ENCODE data around the gene LILRB2.
"Not testable (repeated sequence)": the region's sequence is repeated elsewhere in the genome, so short reads cannot be mapped to it uniquely, and the experiment has no call there.

Gene LILRB2

DNA sequence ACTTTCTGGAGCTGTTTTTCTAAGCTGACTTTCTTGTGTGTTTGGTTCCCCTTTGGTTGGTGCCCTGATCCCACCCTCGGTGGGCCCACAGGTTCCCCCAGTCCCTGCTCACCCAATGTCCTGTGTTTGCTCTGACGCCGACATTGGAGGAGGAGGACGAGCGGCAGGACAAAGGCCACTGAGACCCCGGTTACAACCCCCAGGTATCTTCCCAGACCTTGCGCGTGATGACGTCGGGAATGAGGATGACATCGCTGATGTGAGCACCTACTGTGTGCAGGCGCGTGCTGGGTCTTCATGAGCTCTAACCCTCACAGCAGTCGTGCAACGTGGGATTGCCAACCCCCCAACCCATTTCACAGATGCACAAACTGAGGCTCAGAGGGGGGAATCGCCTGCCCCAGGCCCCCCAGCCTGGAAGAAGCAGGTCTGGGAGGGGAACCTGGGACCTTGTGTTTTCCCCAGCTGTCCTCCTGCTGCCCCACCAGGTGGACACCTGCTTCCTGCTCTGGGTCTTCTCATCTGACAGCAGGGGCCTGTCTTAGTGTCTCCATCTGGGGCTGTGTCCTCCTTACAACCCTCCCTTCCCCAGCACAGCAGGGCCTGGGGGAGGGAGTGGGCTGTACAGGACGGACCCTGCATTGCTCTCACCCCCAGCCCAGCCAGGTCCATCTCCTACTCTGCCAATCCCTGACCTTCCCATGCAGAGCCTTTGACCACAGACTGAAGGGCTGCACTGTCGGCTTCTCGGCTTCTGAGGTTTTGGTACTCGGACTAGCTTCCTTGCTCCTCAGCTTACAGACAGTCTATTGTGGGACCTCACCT is 33.6 kb downstream of the LILRB2 start:
- H3K27ac ChIP-seq (ENCODE audit: low read depth, low read length), result peak overlapping the region; percentile 23
- H3K9ac ChIP-seq (ENCODE audit: low read length in 5 of 5), result no peak overlapping the region
- H3K4me1 ChIP-seq (ENCODE audit: control insufficient read depth in 5 of 5, insufficient read depth in 5 of 5, low read length in 5 of 5), result peaks cover 0 to 20% (median 8%) of the 10 kb centered on the region in 5 donors
- no peaks in the 10 kb centered on the region for H3K36me3 ChIP-seq (ENCODE audit: control insufficient read depth in 5 of 5, insufficient read depth in 5 of 5, low read length in 5 of 5)
- peak overlapping the region in 1 of 5 donors; percentile 11 for H3K4me3 ChIP-seq (ENCODE audit: low read depth in 1 of 5, low read length in 5 of 5)
- H3K27me3 ChIP-seq (ENCODE audit: control insufficient read depth in 5 of 5, insufficient read depth in 4 of 5, low read length in 5 of 5), result peaks cover 0 to 13% (median 3%) of the 10 kb centered on the region in 5 donors
- no peaks in the 10 kb centered on the region for H3K9me3 ChIP-seq (ENCODE audit: control insufficient read depth in 5 of 5, low read length in 5 of 5)

DNA sequence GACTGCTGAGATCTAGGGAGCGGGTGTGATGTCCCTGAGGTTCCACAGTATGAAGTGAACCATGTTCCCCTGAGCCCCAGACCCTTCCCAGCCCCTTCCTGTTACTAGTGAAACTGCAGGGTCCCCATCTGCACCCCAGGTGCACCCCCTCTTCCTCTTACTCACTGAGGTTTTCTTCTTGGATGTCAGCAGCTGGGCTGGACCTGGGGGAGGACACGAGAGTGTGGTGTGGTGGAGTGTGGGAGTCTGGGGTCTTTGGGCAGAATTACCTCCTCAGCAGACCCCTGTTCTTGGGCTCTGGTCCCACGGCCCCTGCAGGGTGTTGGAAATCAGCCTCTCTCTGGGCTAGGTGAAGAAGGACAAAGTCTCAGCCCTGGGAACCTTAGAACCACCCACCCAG is 35.0 kb downstream of the LILRB2 start:
- H3K27me3 ChIP-seq (ENCODE audit: control insufficient read depth in 5 of 5, insufficient read depth in 4 of 5, low read length in 5 of 5), result peaks cover 0 to 9% (median 0%) of the 10 kb centered on the region in 5 donors

DNA sequence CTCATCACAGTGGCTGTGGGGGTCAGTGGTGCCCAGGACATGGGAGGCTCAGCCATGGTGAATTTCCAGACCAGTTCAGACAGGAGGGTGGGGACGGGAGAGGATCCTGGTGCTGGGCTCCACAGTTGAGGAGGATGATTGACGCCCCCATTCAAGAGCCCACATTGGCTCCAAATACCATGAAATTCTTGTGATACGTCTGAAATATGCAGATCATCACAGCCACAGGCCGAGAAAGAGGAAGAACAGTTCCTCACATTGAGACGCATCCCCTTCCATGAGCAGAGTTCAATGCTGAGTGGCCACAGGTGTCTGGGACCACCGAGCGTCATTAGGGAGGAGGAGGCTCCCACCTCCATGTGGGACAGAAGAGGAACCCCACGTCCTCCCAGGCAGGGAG is 37.1 kb downstream of the LILRB2 start:
- H3K27ac ChIP-seq (ENCODE audit: low read depth, low read length); H3K4me3 ChIP-seq (ENCODE audit: low read depth in 1 of 5, low read length in 5 of 5); H3K9me3 ChIP-seq (ENCODE audit: control insufficient read depth in 5 of 5, low read length in 5 of 5); H3K9ac ChIP-seq (ENCODE audit: low read length in 5 of 5); H3K36me3 ChIP-seq (ENCODE audit: control insufficient read depth in 5 of 5, insufficient read depth in 5 of 5, low read length in 5 of 5): not testable (repeated sequence)
- Histone ChIP-seq H3K4me1 (ENCODE audit: control insufficient read depth in 5 of 5, insufficient read depth in 5 of 5, low read length in 5 of 5) (peaks cover 0 to 20% (median 8%) of the 10 kb centered on the region in 5 donors), H3K27me3 (ENCODE audit: control insufficient read depth in 5 of 5, insufficient read depth in 4 of 5, low read length in 5 of 5) (peaks cover 0 to 15% (median 5%) of the 10 kb centered on the region in 5 donors)

More for the DNA sequence above, 35.0 kb downstream of the LILRB2 start:
- Histone ChIP-seq H3K9me3 (ENCODE audit: control insufficient read depth in 5 of 5, low read length in 5 of 5) (no peaks in the 10 kb centered on the region), H3K9ac (ENCODE audit: low read length in 5 of 5) (no peak overlapping the region), H3K4me1 (ENCODE audit: control insufficient read depth in 5 of 5, insufficient read depth in 5 of 5, low read length in 5 of 5) (peaks cover 0 to 20% (median 8%) of the 10 kb centered on the region in 5 donors), H3K4me3 (ENCODE audit: low read depth in 1 of 5, low read length in 5 of 5) (no peak overlapping the region), H3K27ac (ENCODE audit: low read depth, low read length) (no peak overlapping the region), H3K36me3 (ENCODE audit: control insufficient read depth in 5 of 5, insufficient read depth in 5 of 5, low read length in 5 of 5) (no peaks in the 10 kb centered on the region)

DNA sequence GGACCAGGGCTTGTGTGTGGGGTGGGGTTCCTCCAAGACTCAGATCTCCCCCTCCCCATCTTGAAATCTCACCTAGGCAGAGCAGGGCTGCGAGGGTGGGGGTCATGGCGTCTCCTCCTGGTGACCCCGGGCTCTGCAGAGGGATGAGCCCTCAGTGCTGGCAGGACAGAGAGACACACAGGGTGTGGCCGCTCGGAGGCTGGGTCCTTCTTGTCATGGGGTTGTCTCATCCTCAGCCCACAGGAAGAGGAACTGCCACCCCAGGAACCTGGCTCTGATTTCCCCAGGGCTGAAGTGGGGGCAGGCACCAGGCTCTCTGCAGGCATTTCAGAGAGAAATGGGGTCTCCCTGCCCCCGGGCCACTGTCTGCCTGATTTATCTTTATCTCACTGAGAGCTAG is 38.3 kb downstream of the LILRB2 start, which contains the start of gene LILRA6:
Gene LILRA6 (minus strand): TSS at position 145 of the 400 bp plus-strand sequence.
- H3K27me3 ChIP-seq (ENCODE audit: control insufficient read depth in 5 of 5, insufficient read depth in 4 of 5, low read length in 5 of 5), result peaks cover 0 to 12% (median 4%) of the 10 kb centered on the region in 5 donors
- H3K27ac ChIP-seq (ENCODE audit: low read depth, low read length); H3K9me3 ChIP-seq (ENCODE audit: control insufficient read depth in 5 of 5, low read length in 5 of 5); H3K4me1 ChIP-seq (ENCODE audit: control insufficient read depth in 5 of 5, insufficient read depth in 5 of 5, low read length in 5 of 5); H3K4me3 ChIP-seq (ENCODE audit: low read depth in 1 of 5, low read length in 5 of 5); H3K36me3 ChIP-seq (ENCODE audit: control insufficient read depth in 5 of 5, insufficient read depth in 5 of 5, low read length in 5 of 5); H3K9ac ChIP-seq (ENCODE audit: low read length in 5 of 5): not testable (repeated sequence)

DNA sequence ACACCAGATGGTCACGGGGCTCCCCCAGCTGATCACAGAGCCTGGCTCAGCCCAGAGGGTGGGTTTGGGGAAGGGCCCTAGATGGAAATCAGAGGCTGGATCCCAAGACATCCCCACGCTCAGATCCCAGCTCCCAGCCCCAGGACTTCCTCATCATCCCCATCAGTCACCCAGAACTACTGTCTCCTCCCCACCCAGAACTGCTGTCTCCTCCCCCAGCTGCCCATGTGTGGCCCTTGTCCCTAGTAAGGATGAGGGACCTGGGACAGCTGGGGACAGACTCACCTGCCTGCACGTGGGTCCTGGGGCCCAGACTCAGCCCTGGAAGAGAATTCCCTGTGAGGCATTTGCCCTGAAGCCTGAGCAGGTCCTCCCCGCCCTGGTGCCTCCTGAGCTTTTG is 38.7 kb downstream of the LILRB2 start:
- not testable (repeated sequence) for H3K27ac ChIP-seq (ENCODE audit: low read depth, low read length); H3K4me1 ChIP-seq (ENCODE audit: control insufficient read depth in 5 of 5, insufficient read depth in 5 of 5, low read length in 5 of 5); H3K36me3 ChIP-seq (ENCODE audit: control insufficient read depth in 5 of 5, insufficient read depth in 5 of 5, low read length in 5 of 5); H3K4me3 ChIP-seq (ENCODE audit: low read depth in 1 of 5, low read length in 5 of 5); H3K27me3 ChIP-seq (ENCODE audit: control insufficient read depth in 5 of 5, insufficient read depth in 4 of 5, low read length in 5 of 5); H3K9me3 ChIP-seq (ENCODE audit: control insufficient read depth in 5 of 5, low read length in 5 of 5); H3K9ac ChIP-seq (ENCODE audit: low read length in 5 of 5)

DNA sequence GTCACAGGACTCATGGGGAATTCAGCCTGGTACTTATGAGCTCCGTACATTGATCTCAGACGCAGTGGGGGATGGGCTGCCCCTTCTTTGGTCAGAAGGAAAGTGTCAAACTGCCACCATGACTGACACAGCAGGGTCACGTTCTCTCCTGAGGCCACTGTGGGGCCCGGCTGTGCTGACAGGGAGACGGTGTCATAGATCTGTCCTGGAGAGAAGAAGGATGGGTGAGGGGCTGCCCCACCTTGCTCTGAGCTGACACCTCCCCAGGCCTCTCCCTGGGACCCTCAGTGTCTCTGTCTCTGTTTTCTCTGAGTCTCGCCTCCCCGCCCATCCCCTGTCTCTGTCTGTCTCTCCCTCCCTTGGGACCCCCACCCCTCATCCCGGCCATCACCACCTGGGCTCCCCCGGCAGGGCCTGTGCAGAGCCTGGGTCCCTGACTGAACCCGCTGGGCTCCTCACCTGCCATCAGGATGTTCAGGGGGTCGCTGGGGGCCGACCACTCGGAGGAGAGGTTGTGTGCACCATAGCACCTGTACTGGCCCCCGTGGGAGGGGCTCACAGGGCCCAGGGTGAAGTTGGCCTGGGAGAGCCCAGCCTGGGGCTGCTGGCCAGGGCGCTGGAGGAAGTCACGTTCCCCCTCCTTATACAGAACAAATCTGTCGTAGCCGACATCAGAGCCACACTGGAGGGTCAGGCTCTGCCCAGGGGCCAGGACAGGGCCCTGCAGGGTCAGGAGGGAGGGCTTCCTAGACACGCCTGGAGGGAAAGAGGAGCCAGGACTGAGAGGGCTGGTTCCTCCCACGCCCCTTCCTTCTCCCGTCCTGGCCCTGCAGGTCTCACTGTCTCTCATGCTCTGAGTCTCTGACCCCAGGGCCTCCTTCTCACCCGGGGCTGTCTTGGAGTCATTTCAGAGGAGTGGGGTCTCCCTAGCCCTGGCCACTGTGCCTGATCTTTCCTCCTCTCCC is 40.3 kb downstream of the LILRB2 start:
- H3K9ac ChIP-seq (ENCODE audit: low read length in 5 of 5); H3K27me3 ChIP-seq (ENCODE audit: control insufficient read depth in 5 of 5, insufficient read depth in 4 of 5, low read length in 5 of 5); H3K9me3 ChIP-seq (ENCODE audit: control insufficient read depth in 5 of 5, low read length in 5 of 5); H3K36me3 ChIP-seq (ENCODE audit: control insufficient read depth in 5 of 5, insufficient read depth in 5 of 5, low read length in 5 of 5); H3K27ac ChIP-seq (ENCODE audit: low read depth, low read length); H3K4me1 ChIP-seq (ENCODE audit: control insufficient read depth in 5 of 5, insufficient read depth in 5 of 5, low read length in 5 of 5); H3K4me3 ChIP-seq (ENCODE audit: low read depth in 1 of 5, low read length in 5 of 5): not testable (repeated sequence)

DNA sequence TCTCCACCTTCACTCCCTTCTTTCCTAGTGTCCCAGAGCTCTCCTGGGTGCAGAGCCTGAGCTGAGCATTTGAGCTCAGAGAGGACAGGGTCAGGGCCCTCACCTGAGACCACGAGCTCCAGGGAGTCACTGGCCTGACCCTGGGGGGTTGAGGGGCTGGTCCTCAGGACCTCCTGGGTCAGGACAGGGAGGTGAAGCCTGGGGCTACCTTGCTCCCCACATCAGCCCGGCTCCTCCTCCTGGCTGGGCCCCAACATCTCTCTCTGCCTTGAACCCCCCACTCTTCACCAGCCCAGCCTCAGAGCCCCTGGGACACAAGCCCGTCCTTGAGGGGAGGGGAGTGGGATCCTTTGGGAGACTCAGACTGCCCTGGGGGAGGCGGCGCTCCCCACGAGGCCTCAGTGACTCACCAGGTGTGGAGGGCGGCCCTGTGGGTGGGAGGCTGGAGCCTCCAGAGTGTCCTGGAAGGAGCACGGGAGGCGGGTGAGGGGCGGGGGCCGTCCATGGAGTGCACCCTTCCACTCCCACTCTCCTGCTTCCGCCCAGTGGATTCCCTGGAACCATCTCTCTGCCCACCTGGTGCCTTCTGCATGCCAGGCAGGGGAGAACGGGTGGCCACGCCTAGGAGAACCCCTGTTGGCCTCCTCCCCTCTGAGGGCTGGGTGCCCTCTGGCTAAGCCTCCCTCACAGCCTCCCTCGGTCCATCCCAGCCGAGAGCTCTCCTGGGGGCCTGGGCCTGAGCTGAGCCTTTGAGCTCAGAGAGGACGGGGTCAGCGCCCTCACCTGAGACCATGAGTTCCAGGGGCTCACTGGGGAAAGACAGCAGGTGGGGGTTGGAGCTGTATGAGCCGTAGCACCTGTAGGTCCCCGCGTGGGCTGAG is 41.2 kb downstream of the LILRB2 start:
- not testable (repeated sequence) for H3K9ac ChIP-seq (ENCODE audit: low read length in 5 of 5); H3K36me3 ChIP-seq (ENCODE audit: control insufficient read depth in 5 of 5, insufficient read depth in 5 of 5, low read length in 5 of 5); H3K4me1 ChIP-seq (ENCODE audit: control insufficient read depth in 5 of 5, insufficient read depth in 5 of 5, low read length in 5 of 5); H3K27ac ChIP-seq (ENCODE audit: low read depth, low read length); H3K4me3 ChIP-seq (ENCODE audit: low read depth in 1 of 5, low read length in 5 of 5); H3K27me3 ChIP-seq (ENCODE audit: control insufficient read depth in 5 of 5, insufficient read depth in 4 of 5, low read length in 5 of 5); H3K9me3 ChIP-seq (ENCODE audit: control insufficient read depth in 5 of 5, low read length in 5 of 5)

DNA sequence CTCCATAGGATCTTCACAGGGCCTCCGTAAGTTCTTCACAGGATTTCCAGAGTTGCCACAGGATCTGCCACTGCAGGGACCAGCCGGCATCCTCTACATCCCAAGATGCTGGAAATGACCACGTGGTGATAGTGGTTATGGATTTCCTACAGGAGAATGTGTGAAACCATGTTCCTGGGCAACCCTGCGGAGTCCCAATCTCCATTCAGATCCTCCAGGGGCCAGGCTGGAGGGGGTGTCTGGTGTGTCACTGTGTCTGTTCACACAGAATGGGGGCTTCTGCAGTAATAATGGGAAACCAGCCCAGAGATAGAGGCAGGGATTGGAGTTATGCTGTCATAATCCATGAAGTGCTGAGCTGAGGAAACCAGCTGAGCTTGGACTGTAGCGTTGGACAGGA is 47.0 kb downstream of the LILRB2 start:
- H3K36me3 ChIP-seq (ENCODE audit: control insufficient read depth in 5 of 5, insufficient read depth in 5 of 5, low read length in 5 of 5), result no peaks in the 10 kb centered on the region
- peaks cover 0 to 2% (median 0%) of the 10 kb centered on the region in 5 donors for H3K4me1 ChIP-seq (ENCODE audit: control insufficient read depth in 5 of 5, insufficient read depth in 5 of 5, low read length in 5 of 5)
- H3K9ac ChIP-seq (ENCODE audit: low read length in 5 of 5), result no peak overlapping the region
- H3K9me3 ChIP-seq (ENCODE audit: control insufficient read depth in 5 of 5, low read length in 5 of 5), result peaks cover 0 to 2% (median 0%) of the 10 kb centered on the region in 5 donors
- peaks cover 0 to 15% (median 9%) of the 10 kb centered on the region in 5 donors for H3K27me3 ChIP-seq (ENCODE audit: control insufficient read depth in 5 of 5, insufficient read depth in 4 of 5, low read length in 5 of 5)
- H3K4me3 ChIP-seq (ENCODE audit: low read depth in 1 of 5, low read length in 5 of 5), result no peak overlapping the region
- H3K27ac ChIP-seq (ENCODE audit: low read depth, low read length), result no peak overlapping the region

DNA sequence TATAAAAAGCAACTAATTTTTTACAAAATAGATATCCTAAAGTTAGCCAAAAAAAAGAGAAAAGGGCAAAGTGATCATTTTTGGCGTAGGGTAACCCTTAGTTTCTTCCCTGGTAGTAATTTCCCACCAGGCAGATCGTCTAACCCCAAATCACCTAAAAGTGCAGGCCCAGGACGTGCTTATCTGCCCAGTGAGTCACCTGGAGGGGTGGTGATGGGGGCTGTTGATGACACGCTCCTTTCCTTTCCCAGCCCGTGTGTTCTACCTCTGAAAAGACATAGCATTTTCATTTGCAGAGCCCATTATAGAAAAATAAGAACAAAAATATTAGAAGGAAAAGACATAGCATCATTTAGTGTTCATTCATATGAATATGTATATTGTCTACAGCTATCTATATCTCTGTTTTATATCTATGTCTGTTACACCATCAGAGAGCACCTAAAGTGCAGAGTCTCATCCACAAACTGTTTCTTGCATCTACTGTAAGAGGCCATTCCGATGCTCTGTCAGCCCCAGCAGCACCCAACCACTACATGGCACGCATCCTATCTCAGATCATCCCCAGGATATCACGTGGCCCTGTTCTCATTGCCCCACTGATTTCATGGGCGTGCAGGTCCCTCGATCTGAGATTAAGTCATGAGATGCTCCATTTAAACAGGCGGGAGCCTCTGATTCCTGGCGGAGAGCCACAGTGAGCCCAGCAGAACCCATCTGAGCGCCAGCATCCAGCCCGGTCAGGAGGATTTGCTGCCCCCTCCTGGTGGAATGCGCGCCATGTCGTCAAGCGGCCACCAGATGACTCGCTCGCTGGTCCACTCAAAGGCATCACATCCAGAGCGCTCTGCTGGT is 49.6 kb downstream of the LILRB2 start:
- H3K9me3 ChIP-seq (ENCODE audit: control insufficient read depth in 5 of 5, low read length in 5 of 5), result peaks cover 0 to 2% (median 0%) of the 10 kb centered on the region in 5 donors
- H3K9ac ChIP-seq (ENCODE audit: low read length in 5 of 5), result no peak overlapping the region
- peaks cover 0 to 2% (median 0%) of the 10 kb centered on the region in 5 donors for H3K4me1 ChIP-seq (ENCODE audit: control insufficient read depth in 5 of 5, insufficient read depth in 5 of 5, low read length in 5 of 5)
- H3K27ac ChIP-seq (ENCODE audit: low read depth, low read length), result no peak overlapping the region
- H3K4me3 ChIP-seq (ENCODE audit: low read depth in 1 of 5, low read length in 5 of 5), result no peak overlapping the region
- peaks cover 0 to 14% (median 9%) of the 10 kb centered on the region in 5 donors for H3K27me3 ChIP-seq (ENCODE audit: control insufficient read depth in 5 of 5, insufficient read depth in 4 of 5, low read length in 5 of 5)
- H3K36me3 ChIP-seq (ENCODE audit: control insufficient read depth in 5 of 5, insufficient read depth in 5 of 5, low read length in 5 of 5), result no peaks in the 10 kb centered on the region

Measured in subcutaneous abdominal adipose tissue (tissue), 5 donors.